Natural killer cell (primary cell): ENCODE measurements around the gene HORMAD2. TPM values are rescaled to one million over a fixed set of nuclear protein-coding genes. Genes with fewer than 3 reads are reported as not detected.

Source experiments
- ATAC-seq, 3 donors: fragments of 150-1000 bp in 2 of 3; fragments of 200-7000 bp in 1 of 3; cut with Tn5 transposase; 1 replicate in 1 of 3; 2 replicates in 2 of 3; pipeline ENCODE4 v1.10.0; 2021; ENCODE audit warnings: mild to moderate bottlenecking in 2 of 3, moderate library complexity in 2 of 3
- DNase-seq, 2 donors: peaks; one replicate each; pipeline versions ENCODE4 v3.0.0 to v3.0.0-alpha.2; 2013 to 2021; ENCODE audit warnings: mixed read lengths in 1 of 2
- H3K27ac ChIP-seq: one replicate; pipeline ENCODE4 v1.5.1; 2013; ENCODE audit warnings: mild to moderate bottlenecking, low read length
- H3K27me3 ChIP-seq: one replicate; pipeline ENCODE4 v1.6.1; 2013; ENCODE audit warnings: low read length; ENCODE audit not compliant: control insufficient read depth, insufficient read depth
- H3K36me3 ChIP-seq: one replicate; pipeline ENCODE4 v1.6.1; 2013; ENCODE audit warnings: low read length; ENCODE audit not compliant: control insufficient read depth, insufficient read depth
- H3K4me1 ChIP-seq: one replicate; pipeline ENCODE4 v1.6.1; 2013; ENCODE audit warnings: low read length; ENCODE audit not compliant: control insufficient read depth, insufficient read depth
- H3K4me3 ChIP-seq: one replicate; pipeline ENCODE4 v1.5.1; 2013; ENCODE audit warnings: low read length
- H3K9me3 ChIP-seq: one replicate; pipeline ENCODE4 v1.6.1; 2013; ENCODE audit warnings: low read length; ENCODE audit not compliant: control insufficient read depth, insufficient read depth
- H3K27ac Mint-ChIP-seq, 2 donors: one replicate each; pipeline ENCODE4 v1.8.0; 2022; ENCODE audit warnings: mild to moderate bottlenecking in 2 of 2, mixed read lengths in 2 of 2, moderate library complexity in 1 of 2
- H3K27me3 Mint-ChIP-seq, 2 donors: one replicate each; pipeline ENCODE4 v1.8.0; 2022; ENCODE audit warnings: low read depth in 2 of 2, mixed read lengths in 2 of 2
- H3K36me3 Mint-ChIP-seq: one replicate; pipeline ENCODE4 v1.8.0; 2022; ENCODE audit warnings: mixed read lengths
- H3K4me1 Mint-ChIP-seq, 2 donors: one replicate each; pipeline ENCODE4 v1.8.0; 2022; ENCODE audit warnings: mixed read lengths in 2 of 2
- H3K4me3 Mint-ChIP-seq: one replicate; pipeline ENCODE4 v1.8.0; 2022; ENCODE audit warnings: mild to moderate bottlenecking, moderate library complexity, mixed read lengths
- H3K9me3 Mint-ChIP-seq, 2 donors: one replicate each; pipeline ENCODE4 v1.8.0; 2022; ENCODE audit warnings: mixed read lengths in 2 of 2
- WGBS: methylation state at CpG from one replicate; pipeline ENCODE4 v1.1.7; 2013; ENCODE audit warnings: missing lambda C conversion rate; ENCODE audit not compliant: insufficient coverage; 5-methylcytosine and 5-hydroxymethylcytosine counted together
- intact Hi-C: fragments of 100-400 bp; cut with micrococcal nuclease; formaldehyde crosslinking; loops from one replicate; pipeline ENCODE4 v1.14.2; 2022
- total RNA-seq, 4 donors: library from RNA; stranded (reverse); fragments of 120-200 nt in 1 of 4; gene quantifications; one replicate each; pipeline versions ENCODE4 v1.2.3 to v1.2.4, GENCODE V29; 2013 to 2022
- TF ChIP-seq, protein P1 (sequence below): fragments of 200-600 bp; IDR thresholded peaks from one replicate; pipeline ENCODE4 v1.8.0; 2022; ENCODE audit warnings: antibody characterized with exemption

The HORMAD2 gene
- total RNA-seq, 3 donors from 2014 or later (not counting 1 experiment from before 2014, with no cell fraction given): not detected

- no peaks in the 10 kb centered on the region for H3K4me1 ChIP-seq
- DNase-seq (no peak), ATAC-seq (no peak)
- no peak overlapping the region for H3K4me3 Mint-ChIP-seq
- peaks cover 3 to 24% of the 10 kb centered on the region in 2 donors for H3K27me3 Mint-ChIP-seq
- intact Hi-C loops: no loop called here
- H3K4me3 ChIP-seq: no peak overlapping the region
- no peak overlapping the region for H3K27ac ChIP-seq
- H3K9me3 ChIP-seq: no peaks in the 10 kb centered on the region
- H3K36me3 Mint-ChIP-seq: no peaks in the 10 kb centered on the region
- H3K36me3 ChIP-seq: no peaks in the 10 kb centered on the region
- H3K4me1 Mint-ChIP-seq: no peaks in the 10 kb centered on the region
- 63% methylated on average over 1 of the region's 1 CpG for WGBS
- TF ChIP-seq, protein P1, sequence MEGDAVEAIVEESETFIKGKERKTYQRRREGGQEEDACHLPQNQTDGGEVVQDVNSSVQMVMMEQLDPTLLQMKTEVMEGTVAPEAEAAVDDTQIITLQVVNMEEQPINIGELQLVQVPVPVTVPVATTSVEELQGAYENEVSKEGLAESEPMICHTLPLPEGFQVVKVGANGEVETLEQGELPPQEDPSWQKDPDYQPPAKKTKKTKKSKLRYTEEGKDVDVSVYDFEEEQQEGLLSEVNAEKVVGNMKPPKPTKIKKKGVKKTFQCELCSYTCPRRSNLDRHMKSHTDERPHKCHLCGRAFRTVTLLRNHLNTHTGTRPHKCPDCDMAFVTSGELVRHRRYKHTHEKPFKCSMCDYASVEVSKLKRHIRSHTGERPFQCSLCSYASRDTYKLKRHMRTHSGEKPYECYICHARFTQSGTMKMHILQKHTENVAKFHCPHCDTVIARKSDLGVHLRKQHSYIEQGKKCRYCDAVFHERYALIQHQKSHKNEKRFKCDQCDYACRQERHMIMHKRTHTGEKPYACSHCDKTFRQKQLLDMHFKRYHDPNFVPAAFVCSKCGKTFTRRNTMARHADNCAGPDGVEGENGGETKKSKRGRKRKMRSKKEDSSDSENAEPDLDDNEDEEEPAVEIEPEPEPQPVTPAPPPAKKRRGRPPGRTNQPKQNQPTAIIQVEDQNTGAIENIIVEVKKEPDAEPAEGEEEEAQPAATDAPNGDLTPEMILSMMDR: no peak
- no peaks in the 10 kb centered on the region for H3K9me3 Mint-ChIP-seq
- H3K27me3 ChIP-seq: no peaks in the 10 kb centered on the region
- H3K27ac Mint-ChIP-seq: no peak overlapping the region
These were observed 69.9 kb downstream of the HORMAD2 start for GRCh38 chr22:30150212-30150611.

DNA sequence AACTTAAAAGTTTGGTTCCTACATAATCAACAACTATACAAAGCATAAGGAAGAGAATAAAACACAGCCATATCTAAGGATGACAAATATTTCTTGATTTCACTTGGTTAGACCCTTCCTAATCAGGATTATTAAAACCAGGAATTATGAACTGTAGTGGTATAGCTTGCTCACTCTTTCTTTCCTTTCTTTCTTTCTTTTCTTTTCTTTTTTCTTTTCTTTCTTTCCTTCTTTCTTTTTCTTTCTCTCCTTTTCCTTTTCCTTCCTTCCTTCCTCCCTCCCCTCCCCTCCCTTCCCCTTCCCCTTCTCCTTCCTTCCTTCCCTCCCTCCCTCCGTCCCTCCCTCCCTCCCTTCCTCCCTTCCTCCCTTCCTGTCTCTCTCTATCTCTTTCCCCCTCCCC lies 78.0 kb downstream of the HORMAD2 start:
- no peak overlapping the region for H3K27ac Mint-ChIP-seq
- DNase-seq: no peak
- Histone ChIP-seq H3K27me3 (no peaks in the 10 kb centered on the region), H3K9me3 (no peaks in the 10 kb centered on the region), H3K4me1 (no peaks in the 10 kb centered on the region), H3K27ac (no peak overlapping the region), H3K4me3 (no peak overlapping the region), H3K36me3 (no peaks in the 10 kb centered on the region)
- TF ChIP-seq, protein P1: no peak
- peaks cover 0 to 5% of the 10 kb centered on the region in 2 donors for H3K4me1 Mint-ChIP-seq
- WGBS: 80% methylated on average over 1 of the region's 1 CpG
- intact Hi-C loops: no loop called here
- no peak for ATAC-seq
- no peak overlapping the region for H3K4me3 Mint-ChIP-seq
- no peaks in the 10 kb centered on the region for H3K9me3 Mint-ChIP-seq
- no peaks in the 10 kb centered on the region for H3K36me3 Mint-ChIP-seq
- peaks cover 0 to 5% of the 10 kb centered on the region in 2 donors for H3K27me3 Mint-ChIP-seq

GRCh38 chr22:30158744-30159500 lies 78.7 kb downstream of the HORMAD2 start:
- Histone ChIP-seq H3K36me3 (no peaks in the 10 kb centered on the region), H3K4me3 (no peak overlapping the region), H3K9me3 (no peaks in the 10 kb centered on the region), H3K27me3 (no peaks in the 10 kb centered on the region), H3K27ac (no peak overlapping the region), H3K4me1 (no peaks in the 10 kb centered on the region)
- intact Hi-C loops: no loop called here
- H3K27me3 Mint-ChIP-seq: peaks cover 0 to 5% of the 10 kb centered on the region in 2 donors
- no peak for ATAC-seq
- no peaks in the 10 kb centered on the region for H3K9me3 Mint-ChIP-seq
- TF ChIP-seq, protein P1: no peak
- no peak overlapping the region for H3K4me3 Mint-ChIP-seq
- peaks cover 0 to 5% of the 10 kb centered on the region in 2 donors for H3K4me1 Mint-ChIP-seq
- 96% methylated on average over 9 of the region's 11 CpGs for WGBS
- no peak for DNase-seq
- H3K27ac Mint-ChIP-seq: no peak overlapping the region
- H3K36me3 Mint-ChIP-seq: no peaks in the 10 kb centered on the region
